ENCODE data around the gene WIPF3. TPM values are rescaled to one million over a fixed set of nuclear protein-coding genes. Genes with fewer than 3 reads are reported as not detected.
A peak's percentile ranks its signal among the peaks of the same experiment; 100 is the strongest.

WIPF3 gene
- total and polyA plus RNA-seq, 10 of the 15 experiments (the other 5 are each of a cell fraction or from before 2014, with no cell fraction given): 0.03 to 0.05 TPM; not detected in 8

DNA sequence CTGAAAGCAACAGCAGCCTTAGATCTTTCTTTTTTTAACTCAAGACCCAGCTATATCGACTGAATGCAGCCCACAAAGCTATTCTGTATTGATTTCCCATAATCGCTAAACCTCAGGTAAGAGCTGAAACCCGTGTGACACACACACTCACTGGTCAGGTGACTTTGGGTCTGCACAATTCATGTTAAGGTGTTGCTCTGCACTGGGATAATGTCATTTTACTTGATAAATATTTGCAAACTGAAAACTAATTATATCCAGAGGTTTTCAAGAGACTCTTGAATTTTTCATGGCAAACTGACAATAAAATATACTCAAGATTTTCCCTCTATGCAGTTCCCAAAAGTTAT is 150.2 kb downstream of the WIPF3 start:
- no peak for FAIRE-seq
- CTCF ChIA-PET: interaction anchor here (0.8 to 4.2 kb wide), 10 partner anchors 10 to 147 kb away, joined by 3 to 42 read pairs (median 4); no protein-coding TSS in a partner anchor
- POLR2A ChIA-PET: interaction anchor here (1.5 kb wide), 1 partner anchor 73 kb away, joined by 4 read pairs; no protein-coding TSS in a partner anchor

More for the DNA sequence above, 150.2 kb downstream of the WIPF3 start:
- Histone ChIP-seq H3K27ac (ENCODE audit: control insufficient read depth, insufficient read depth) (peak overlapping the region; percentile 4; the same call in 1 of the 2 replicates), H2AFZ (ENCODE audit: control insufficient read depth, low read depth, low read length) (peak overlapping the region; percentile 37; the same call in 1 of the 2 replicates), H3K27me3 (replicated peaks in 1 of 2; ENCODE audit: control insufficient read depth in 2 of 2, insufficient read depth in 2 of 2, low read length in 1 of 2) (no peaks in the 10 kb centered on the region), H3K9ac (ENCODE audit: control insufficient read depth, insufficient read depth, low read length) (no peak overlapping the region; the same call in 1 of the 2 replicates), H3K4me3 (no peak overlapping the region), H3K36me3 (ENCODE audit: control insufficient read depth in 2 of 2, insufficient read depth in 2 of 2, low read length in 1 of 2) (peaks cover 2 to 14% of the 10 kb centered on the region in 2 experiments; a peak in 2 of 4 replicates), H3K4me2 (ENCODE audit: control insufficient read depth, insufficient read depth) (peak overlapping the region; percentile 62), H3K79me2 (ENCODE audit: control insufficient read depth, insufficient read depth, low read length) (peaks cover 3% of the 10 kb centered on the region; the same call in 1 of the 2 replicates), H4K20me1 (ENCODE audit: control insufficient read depth, insufficient read depth) (no peaks in the 10 kb centered on the region), H3K4me1 (ENCODE audit: control insufficient read depth, insufficient read depth, low read length) (peaks cover 17% of the 10 kb centered on the region), H3K9me3 (replicated peaks; ENCODE audit: control insufficient read depth, insufficient read depth, low read length) (no peaks in the 10 kb centered on the region; the same call in 2 of the 3 replicates)
- DNase-seq (ENCODE audit: low read depth, low spot score) (no peak), ATAC-seq (no peak; the same call in 2 of the 3 replicates)
- ChIA-PET RAD21 (ENCODE audit: unreplicated experiment) (interaction anchor here (0.9 to 2.4 kb wide), 4 partner anchors 74 to 119 kb away, joined by 3 to 14 read pairs (median 3); no protein-coding TSS in a partner anchor), SMC1A (ENCODE audit: uncharacterized antibody, unreplicated experiment) (interaction anchor here (1.1 to 2.9 kb wide), 7 partner anchors 12 to 105 kb away, joined by 3 to 19 read pairs (median 4); no protein-coding TSS in a partner anchor)
- 0% methylated on average over 3 of the region's 3 CpGs for WGBS (ENCODE audit: insufficient coverage, insufficient replicate concordance, low lambda C conversion rate, missing lambda C conversion rate)
- in situ Hi-C loops (cut with MboI) (no loop called here), intact Hi-C loops (cut with micrococcal nuclease; ENCODE audit: unreplicated experiment) (loop anchor here (2.0 kb wide), 1 partner anchor 106 kb away; no protein-coding TSS in a partner anchor)
- TF ChIP-seq ZNF384 (IDR thresholded peaks at IDR 0.05; ENCODE audit: borderline replicate concordance, low read depth, low read length): no peak
- no peak for TF ChIP-seq RUNX3 (IDR thresholded peaks at IDR 0.05; ENCODE audit: low read length)
- no peak for TF ChIP-seq MLLT1 (IDR thresholded peaks at IDR 0.05)
- no peak for TF ChIP-seq ZZZ3 (IDR thresholded peaks at IDR 0.05; ENCODE audit: control insufficient read depth, insufficient read length, low read depth)
- TF ChIP-seq ZNF24 (IDR thresholded peaks at IDR 0.05): no peak
- TF ChIP-seq MYB (IDR thresholded peaks at IDR 0.05; ENCODE audit: borderline replicate concordance, low read depth, low read length): no peak
- no peak for TF ChIP-seq MTA2 (IDR thresholded peaks at IDR 0.05; ENCODE audit: low read depth)
- no peak for TF ChIP-seq HDAC2 (IDR thresholded peaks at IDR 0.05)
- no peak for TF ChIP-seq MTA3 (IDR thresholded peaks at IDR 0.05; ENCODE audit: borderline replicate concordance, low read length)
- BruUV-seq (replicated peaks): no TSS peak

Data from GM12878 (cell line).